Measurements from ENCODE around the gene RAD51B. TPM values are rescaled to one million over a fixed set of nuclear protein-coding genes. Genes with fewer than 3 reads are reported as not detected.

RAD51B gene
- total RNA-seq, 2 donors from 2014 or later: 9.3 to 12.1 TPM

GRCh38 chr14:67990576-67990975 is 171.0 kb downstream of the RAD51B start:
- Histone ChIP-seq H3K4me1 (ENCODE audit: control insufficient read depth in 1 of 2, low read depth in 2 of 2) (peaks cover 0 to 6% of the 10 kb centered on the region in 2 donors), H3K9me3 (no peaks in the 10 kb centered on the region), H3K36me3 (no peaks in the 10 kb centered on the region), H3K4me3 (no peak overlapping the region), H3K27me3 (replicated peaks; ENCODE audit: insufficient read depth) (no peaks in the 10 kb centered on the region), H3K27ac (no peak overlapping the region)
- ATAC-seq (ENCODE audit: insufficient number of reproducible peaks, low FRiP score, low read depth) (no peak), DNase-seq (ENCODE audit: low spot score) (no peak)
- no peak for TF ChIP-seq CTCF (IDR thresholded peaks at IDR 0.05)

- no peaks in the 10 kb centered on the region for H3K27me3 ChIP-seq (replicated peaks; ENCODE audit: insufficient read depth)
- no peaks in the 10 kb centered on the region for H3K36me3 ChIP-seq
- no peak for DNase-seq (ENCODE audit: low spot score)
- H3K4me1 ChIP-seq (ENCODE audit: control insufficient read depth in 1 of 2, low read depth in 2 of 2): peaks cover under 1 to 6% of the 10 kb centered on the region in 2 donors
- TF ChIP-seq CTCF (IDR thresholded peaks at IDR 0.05): no peak
- no peak for ATAC-seq (ENCODE audit: insufficient number of reproducible peaks, low FRiP score, low read depth)
- no peak overlapping the region for H3K4me3 ChIP-seq
- no peaks in the 10 kb centered on the region for H3K9me3 ChIP-seq
- H3K27ac ChIP-seq: no peak overlapping the region
These were observed 175.0 kb downstream of the RAD51B start for GRCh38 chr14:67994531-67994930.

GRCh38 chr14:67996235-67996634 is 176.7 kb downstream of the RAD51B start:
- H3K4me3 ChIP-seq: no peak overlapping the region
- no peak for TF ChIP-seq CTCF (IDR thresholded peaks at IDR 0.05)
- peaks cover 7 to 17% of the 10 kb centered on the region in 2 donors for H3K4me1 ChIP-seq (ENCODE audit: control insufficient read depth in 1 of 2, low read depth in 2 of 2)
- no peaks in the 10 kb centered on the region for H3K9me3 ChIP-seq
- no peak for ATAC-seq (ENCODE audit: insufficient number of reproducible peaks, low FRiP score, low read depth)
- H3K27ac ChIP-seq: no peak overlapping the region
- DNase-seq (ENCODE audit: low spot score): no peak
- H3K27me3 ChIP-seq (replicated peaks; ENCODE audit: insufficient read depth): no peaks in the 10 kb centered on the region
- H3K36me3 ChIP-seq: no peaks in the 10 kb centered on the region

- no peak overlapping the region for H3K4me3 ChIP-seq
- H3K4me1 ChIP-seq (ENCODE audit: control insufficient read depth in 1 of 2, low read depth in 2 of 2): peaks cover 7 to 17% of the 10 kb centered on the region in 2 donors
- no peaks in the 10 kb centered on the region for H3K36me3 ChIP-seq
- ATAC-seq (ENCODE audit: insufficient number of reproducible peaks, low FRiP score, low read depth) (no peak), DNase-seq (ENCODE audit: low spot score) (no peak)
- H3K27me3 ChIP-seq (replicated peaks; ENCODE audit: insufficient read depth): no peaks in the 10 kb centered on the region
- H3K9me3 ChIP-seq: no peaks in the 10 kb centered on the region
- H3K27ac ChIP-seq: no peak overlapping the region
- TF ChIP-seq CTCF (IDR thresholded peaks at IDR 0.05): no peak
These were observed 179.3 kb downstream of the RAD51B start for GRCh38 chr14:67998834-67999233.

- peaks cover 7 to 17% of the 10 kb centered on the region in 2 donors for H3K4me1 ChIP-seq (ENCODE audit: control insufficient read depth in 1 of 2, low read depth in 2 of 2)
- H3K4me3 ChIP-seq: no peak overlapping the region
- ATAC-seq (ENCODE audit: insufficient number of reproducible peaks, low FRiP score, low read depth) (no peak), DNase-seq (ENCODE audit: low spot score) (no peak)
- TF ChIP-seq CTCF (IDR thresholded peaks at IDR 0.05): no peak
- no peaks in the 10 kb centered on the region for H3K36me3 ChIP-seq
- H3K27ac ChIP-seq: no peak overlapping the region
- no peaks in the 10 kb centered on the region for H3K27me3 ChIP-seq (replicated peaks; ENCODE audit: insufficient read depth)
- H3K9me3 ChIP-seq: no peaks in the 10 kb centered on the region
These were observed 179.7 kb downstream of the RAD51B start for GRCh38 chr14:67999290-67999689.

Data from thoracic aorta (tissue), 2 donors.